H9 (cell line): ENCODE data around the gene CAVIN3. TPM values are rescaled to one million over a fixed set of nuclear protein-coding genes. Genes with fewer than 3 reads are reported as not detected.

Source experiments
- DNase-seq: peaks from one replicate; pipeline ENCODE4 v3.0.0-alpha.2; 2017
- H2AFZ ChIP-seq: one replicate; pipeline ENCODE4 v1.6.1; 2013; ENCODE audit warnings: mild to moderate bottlenecking, low read length, control low read depth, moderate library complexity
- H2AK5ac ChIP-seq: 2 replicates; pipeline ENCODE4 v1.6.1; 2013; ENCODE audit warnings: low read length, control low read depth, mixed read lengths; ENCODE audit not compliant: insufficient read length
- H2BK120ac ChIP-seq: one replicate; pipeline ENCODE4 v1.6.1; 2013; ENCODE audit warnings: low read depth, mild to moderate bottlenecking, low read length, control low read depth, inconsistent platforms; ENCODE audit not compliant: poor library complexity, severe bottlenecking
- H2BK12ac ChIP-seq: 2 replicates; pipeline ENCODE4 v1.6.1; 2013; ENCODE audit warnings: low read length, control low read depth, mixed read lengths, low read depth; ENCODE audit not compliant: insufficient read length
- H2BK15ac ChIP-seq: 2 replicates; pipeline ENCODE4 v1.6.1; 2013; ENCODE audit warnings: low read depth, low read length, control low read depth
- H2BK20ac ChIP-seq: one replicate; pipeline ENCODE4 v1.6.1; 2013; ENCODE audit warnings: low read depth, mild to moderate bottlenecking, low read length, control low read depth, inconsistent platforms; ENCODE audit not compliant: poor library complexity, severe bottlenecking
- H2BK5ac ChIP-seq: 2 replicates; pipeline ENCODE4 v1.6.1; 2013; ENCODE audit warnings: low read length, control low read depth, mixed read lengths; ENCODE audit not compliant: insufficient read length
- H3K14ac ChIP-seq: 2 replicates; pipeline ENCODE4 v1.6.1; 2013; ENCODE audit warnings: low read length, control low read depth; ENCODE audit not compliant: insufficient read depth
- H3K18ac ChIP-seq: 2 replicates; pipeline ENCODE4 v1.6.1; 2013; ENCODE audit warnings: low read depth, mild to moderate bottlenecking, mixed read lengths, low read length, control low read depth; ENCODE audit not compliant: insufficient read length
- H3K23ac ChIP-seq: 2 replicates; pipeline ENCODE4 v1.6.1; 2013; ENCODE audit warnings: low read length, control low read depth, mixed read lengths, low read depth; ENCODE audit not compliant: insufficient read length
- H3K23me2 ChIP-seq: 2 replicates; pipeline ENCODE4 v1.6.1; 2013; ENCODE audit warnings: low read depth, mild to moderate bottlenecking, mixed read lengths, low read length, control low read depth; ENCODE audit not compliant: insufficient read length, poor library complexity, severe bottlenecking
- H3K27ac ChIP-seq: 2 replicates; pipeline ENCODE4 v1.5.1; 2013; ENCODE audit warnings: low read length, control low read depth, mixed read lengths, low read depth; ENCODE audit not compliant: insufficient read length
- H3K27me3 ChIP-seq: 2 replicates; pipeline ENCODE4 v1.6.1; 2013; ENCODE audit warnings: low read length, control low read depth, inconsistent platforms; ENCODE audit not compliant: insufficient read depth
- H3K4ac ChIP-seq: 2 replicates; pipeline ENCODE4 v1.6.1; 2013; ENCODE audit warnings: low read depth, mild to moderate bottlenecking, control low read depth, inconsistent platforms, low read length, moderate library complexity
- H3K4me1 ChIP-seq: 2 replicates; pipeline ENCODE4 v1.6.1; 2013; ENCODE audit warnings: low read length, control low read depth, inconsistent platforms; ENCODE audit not compliant: insufficient read depth
- H3K4me2 ChIP-seq: 2 replicates; pipeline ENCODE4 v1.6.1; 2013; ENCODE audit warnings: low read length, control low read depth, mixed read lengths; ENCODE audit not compliant: insufficient read length, insufficient read depth
- H3K56ac ChIP-seq: 2 replicates; pipeline ENCODE4 v1.6.1; 2013; ENCODE audit warnings: low read depth, mild to moderate bottlenecking, mixed read lengths, low read length, control low read depth; ENCODE audit not compliant: insufficient read length
- H3K79me1 ChIP-seq: 2 replicates; pipeline ENCODE4 v1.6.1; 2013; ENCODE audit warnings: low read depth, mild to moderate bottlenecking, moderate library complexity, low read length, control low read depth, inconsistent platforms; ENCODE audit not compliant: insufficient read depth, poor library complexity, severe bottlenecking
- H3K79me2 ChIP-seq: 2 replicates; pipeline ENCODE4 v1.6.1; 2013; ENCODE audit warnings: low read length, control low read depth, inconsistent platforms; ENCODE audit not compliant: insufficient read depth
- H3K9ac ChIP-seq: 2 replicates; pipeline ENCODE4 v1.6.1; 2013; ENCODE audit warnings: low read length, control low read depth, mixed read lengths; ENCODE audit not compliant: insufficient read length; ENCODE audit errors: extremely low read depth
- H3K9me3 ChIP-seq: one replicate; pipeline ENCODE4 v1.6.1; 2013; ENCODE audit warnings: low read depth, low read length, inconsistent platforms; ENCODE audit not compliant: control insufficient read depth
- H3T11ph ChIP-seq: one replicate; pipeline ENCODE4 v1.6.1; 2013; ENCODE audit warnings: mild to moderate bottlenecking, low read length, control low read depth, inconsistent platforms
- H4K20me1 ChIP-seq: one replicate; pipeline ENCODE4 v1.6.1; 2013; ENCODE audit not compliant: control insufficient read depth, insufficient read length, insufficient read depth
- H4K5ac ChIP-seq: 2 replicates; pipeline ENCODE4 v1.6.1; 2013; ENCODE audit warnings: low read depth, mild to moderate bottlenecking, mixed read lengths, low read length, control low read depth; ENCODE audit not compliant: insufficient read length
- H4K8ac ChIP-seq: replicated peaks from 2 replicates; pipeline ENCODE4 v1.6.1; 2013; ENCODE audit warnings: low read length, control low read depth, mixed read lengths, low read depth; ENCODE audit not compliant: insufficient read length
- H4K91ac ChIP-seq: 2 replicates; pipeline ENCODE4 v1.6.1; 2013; ENCODE audit warnings: low read depth, mild to moderate bottlenecking, moderate library complexity, mixed read lengths, low read length, control low read depth; ENCODE audit not compliant: insufficient read length
- H3K27ac Mint-ChIP-seq, 3 experiments: 2 replicates in 2 of 3; 3 replicates in 1 of 3; pipeline ENCODE4 v1.8.0; 2020 to 2021; ENCODE audit warnings: mixed read lengths in 3 of 3, mild to moderate bottlenecking in 1 of 3, moderate library complexity in 1 of 3
- H3K27me3 Mint-ChIP-seq: 2 replicates; pipeline ENCODE4 v1.8.0; 2021; ENCODE audit warnings: low read depth, mild to moderate bottlenecking, moderate library complexity, mixed read lengths
- H3K36me3 Mint-ChIP-seq, 3 experiments: 2 replicates in 2 of 3; 3 replicates in 1 of 3; pipeline ENCODE4 v1.8.0; 2020 to 2021; ENCODE audit warnings: low read depth in 3 of 3, mixed read lengths in 3 of 3; ENCODE audit not compliant: insufficient read depth in 1 of 3
- H3K4me1 Mint-ChIP-seq, 2 experiments: 2 replicates each; pipeline ENCODE4 v1.8.0; 2020; ENCODE audit warnings: mixed read lengths in 2 of 2
- H3K4me3 Mint-ChIP-seq, 2 experiments: 2 replicates in 1 of 2; 3 replicates in 1 of 2; pipeline ENCODE4 v1.8.0; 2020 to 2021; ENCODE audit warnings: mild to moderate bottlenecking in 2 of 2, mixed read lengths in 2 of 2, moderate library complexity in 1 of 2
- H3K9me3 Mint-ChIP-seq, 2 experiments: 2 replicates in 1 of 2; 3 replicates in 1 of 2; pipeline ENCODE4 v1.8.0; 2020; ENCODE audit warnings: mild to moderate bottlenecking in 2 of 2, mixed read lengths in 2 of 2, moderate library complexity in 1 of 2
- CTCF ChIP-seq: fragments of 200-600 bp; sonication (generic); conservative IDR thresholded peaks from 3 replicates; pipeline ENCODE4 v1.8.0; 2021; ENCODE audit warnings: antibody characterized with exemption, mild to moderate bottlenecking
- whole genome bisulfite sequencing: extraction: QIAGEN DNeasy Blood & Tissue Kit; methylation state at CpG from one replicate; pipeline ENCODE4 v1.1.7; 2013; ENCODE audit warnings: missing lambda C conversion rate, low lambda C conversion rate, mixed read lengths; ENCODE audit not compliant: insufficient read length; ENCODE audit errors: extremely low coverage; 5-methylcytosine and 5-hydroxymethylcytosine counted together
- total RNA-seq: library from RNA; stranded (reverse); gene quantifications from 2 replicates; pipeline ENCODE4 v1.2.1, GENCODE V29; 2021

The CAVIN3 gene
- total RNA-seq, 1 experiment from 2014 or later: 60.0 TPM

- peak; percentile 59 for DNase-seq
- H3K4ac ChIP-seq: peak overlapping the region; percentile 18
- H2BK120ac ChIP-seq: no peak overlapping the region
- H3K18ac ChIP-seq: peak overlapping the region; percentile 97
- peak overlapping the region; percentile 11 for H4K91ac ChIP-seq
- Mint-ChIP-seq H3K4me1 (peaks cover 61% of the 10 kb centered on the region in 2 experiments), H3K27ac (peak overlapping the region; percentile 85 to 97 (median 91)), H3K9me3 (no peaks in the 10 kb centered on the region; a peak in 1 of 5 replicates), H3K36me3 (peaks cover 0 to 14% (median 13%) of the 10 kb centered on the region in 3 experiments; a peak in 5 of 7 replicates), H3K4me3 (peak overlapping the region; percentile 75 to 80), H3K27me3 (no peaks in the 10 kb centered on the region; the same call in 1 of the 2 replicates)
- no peaks in the 10 kb centered on the region for H3K9me3 ChIP-seq
- peak overlapping the region; percentile 96 for H3K4me2 ChIP-seq
- peak overlapping the region; percentile 78 for H4K8ac ChIP-seq
- H3K23ac ChIP-seq: no peak overlapping the region
- H3K14ac ChIP-seq: peak overlapping the region; percentile 92
- peaks cover 18% of the 10 kb centered on the region for H3K23me2 ChIP-seq
- no peak overlapping the region for H3T11ph ChIP-seq
- no peak overlapping the region; the same call in 1 of the 2 replicates for H2BK15ac ChIP-seq
- no peaks in the 10 kb centered on the region for H4K20me1 ChIP-seq
- no peaks in the 10 kb centered on the region; the same call in 1 of the 2 replicates for H3K27me3 ChIP-seq
- H4K5ac ChIP-seq: peak overlapping the region; percentile 69
- H3K4me1 ChIP-seq: peaks cover 4% of the 10 kb centered on the region; the same call in 1 of the 2 replicates
- peak overlapping the region; percentile 31 for H2BK12ac ChIP-seq
- no peak overlapping the region for H2AK5ac ChIP-seq
- TF ChIP-seq CTCF: no peak
- peak overlapping the region; percentile 86 for H3K9ac ChIP-seq
- H2AFZ ChIP-seq: no peak overlapping the region
- H3K79me2 ChIP-seq: no peaks in the 10 kb centered on the region
- H3K27ac ChIP-seq: peak overlapping the region; percentile 49
- WGBS: no CpG with 5 or more reads among the region's 37 CpGs
- H3K79me1 ChIP-seq: no peaks in the 10 kb centered on the region
- H3K56ac ChIP-seq: no peak overlapping the region
- H2BK5ac ChIP-seq: no peak overlapping the region
- no peak overlapping the region for H2BK20ac ChIP-seq
Measured at GRCh38 chr11:6319001-6319703, 1.1 kb downstream of the CAVIN3 start.
